ENCODE data around the gene DLGAP3.

- TF ChIP-seq CTCF (IDR thresholded peaks at IDR 0.05) (no peak), POLR2A (IDR thresholded peaks at IDR 0.05) (no peak)
Measured at GRCh38 chr1:34879230-34879629, 50.2 kb downstream of the DLGAP3 start.

Measured in body of pancreas (tissue), 4 donors.